GM13976 (cell line): ENCODE data around the gene CXXC1.

Source experiments
- DNase-seq: peaks from one replicate; pipeline ENCODE4 v3.0.0; 2012; ENCODE audit warnings: low spot score
- CTCF ChIP-seq: IDR thresholded peaks from 2 replicates; pipeline ENCODE4 v1.5.1; 2012; ENCODE audit warnings: borderline replicate concordance, mild to moderate bottlenecking; ENCODE audit not compliant: insufficient read depth; ENCODE audit errors: extremely low read depth, missing control alignments, control extremely low read depth
- in situ Hi-C: fragments of 300-500 bp; cut with MboI; formaldehyde crosslinking; loops from one replicate; pipeline ENCODE4 v1.12.0; 2022; ENCODE audit warnings: low sequenced_read_pairs, mixed read lengths, inconsistent platforms; ENCODE audit not compliant: unreplicated experiment

The CXXC1 gene

GRCh38 chr18:50276452-50276851, 11.0 kb downstream of the CXXC1 start:
- in situ Hi-C loops, result no loop called here
- no peak for TF ChIP-seq CTCF
- DNase-seq, result no peak

GRCh38 chr18:50275503-50276036, 11.9 kb downstream of the CXXC1 start:
- no peak for DNase-seq
- in situ Hi-C loops, result no loop called here
- no peak for TF ChIP-seq CTCF

GRCh38 chr18:50274941-50275340, 12.6 kb downstream of the CXXC1 start:
- TF ChIP-seq CTCF, result no peak
- no peak for DNase-seq
- in situ Hi-C loops, result no loop called here

- no peak for DNase-seq
- no peak for TF ChIP-seq CTCF
- in situ Hi-C loops, result no loop called here
These were observed 13.4 kb downstream of the CXXC1 start for GRCh38 chr18:50274044-50274442.

GRCh38 chr18:50273203-50274043, 14.1 kb downstream of the CXXC1 start:
- in situ Hi-C loops, result no loop called here
- no peak for DNase-seq
- TF ChIP-seq CTCF, result no peak

GRCh38 chr18:50272568-50272967, 14.9 kb downstream of the CXXC1 start:
- in situ Hi-C loops, result no loop called here
- no peak for TF ChIP-seq CTCF
- no peak for DNase-seq
